K562 (cell line): Measurements from ENCODE around the gene STEEP1. TPM values are rescaled to one million over a fixed set of nuclear protein-coding genes. Genes with fewer than 3 reads are reported as not detected.

Experiments used
- BRD9 ChIP-seq: fragments of 450-650 bp; IDR thresholded peaks from 2 replicates; pipeline ENCODE4 v1.6.1; 2018; ENCODE audit warnings: low read depth; ENCODE audit not compliant: partially characterized antibody
- CCAR2 ChIP-seq: fragments of 200-400 bp; formaldehyde crosslinking; IDR thresholded peaks from 2 replicates; pipeline ENCODE4 v1.6.1; 2017; ENCODE audit warnings: mild to moderate bottlenecking, low read depth, low read length
- DMBX1 ChIP-seq: fragments of 250-450 bp; sonication (Bioruptor Pico); IDR thresholded peaks from 2 replicates; pipeline ENCODE4 v1.8.0; 2022; ENCODE audit warnings: inconsistent platforms, mild to moderate bottlenecking, moderate library complexity, borderline replicate concordance
- FOXA3 ChIP-seq, 2 experiments: fragments of 450-650 bp in 1 of 2; sonication (generic) in 1 of 2; formaldehyde crosslinking; IDR thresholded peaks in 1 of 2; conservative IDR thresholded peaks in 1 of 2; 2 replicates each; pipeline versions ENCODE4 v1.4.0 to v1.8.0; 2020 to 2022; ENCODE audit warnings: mild to moderate bottlenecking in 2 of 2, missing genetic modification reagents in 1 of 2
- GMEB1 ChIP-seq: fragments of 250-450 bp; sonication (Bioruptor Pico); IDR thresholded peaks from 2 replicates; pipeline ENCODE4 v1.4.0; 2020; ENCODE audit warnings: mild to moderate bottlenecking
- HMBOX1 ChIP-seq: sonication (generic); IDR thresholded peaks from 2 replicates; pipeline ENCODE4 v1.6.1; 2016
- JUND ChIP-seq, 2 experiments: IDR thresholded peaks; 2 replicates in 1 of 2; 3 replicates in 1 of 2; pipeline ENCODE4 v1.6.1; 2011; ENCODE audit warnings: borderline replicate concordance in 2 of 2, low read depth in 2 of 2, low read length in 2 of 2, improper control_type of control experiment in 1 of 2, missing biosample characterization in 1 of 2, missing genetic modification characterization in 1 of 2, missing genetic modification reagents in 1 of 2
- KLF6 ChIP-seq: fragments of 250-450 bp; sonication (Bioruptor Pico); IDR thresholded peaks from 2 replicates; pipeline ENCODE4 v1.4.0; 2020; ENCODE audit warnings: mild to moderate bottlenecking, moderate library complexity, borderline replicate concordance
- MIER1 ChIP-seq: fragments of 450-650 bp; IDR thresholded peaks from 2 replicates; pipeline ENCODE4 v1.6.1; 2016; ENCODE audit warnings: antibody characterized with exemption, mild to moderate bottlenecking, low read depth
- NBN ChIP-seq: fragments of 450-650 bp; IDR thresholded peaks from 2 replicates; pipeline ENCODE4 v1.6.1; 2016; ENCODE audit warnings: low read depth, mild to moderate bottlenecking
- NCOA1 ChIP-seq: fragments of 450-650 bp; IDR thresholded peaks from 2 replicates; pipeline ENCODE4 v1.6.1; 2016; ENCODE audit warnings: low read depth
- PCBP2 ChIP-seq: fragments of 200-400 bp; formaldehyde crosslinking; IDR thresholded peaks from 2 replicates; pipeline ENCODE4 v1.6.1; 2018; ENCODE audit warnings: low read length, low read depth, mild to moderate bottlenecking, moderate library complexity; ENCODE audit not compliant: poor library complexity, severe bottlenecking
- POLR2AphosphoS5 ChIP-seq: IDR thresholded peaks from 2 replicates; pipeline ENCODE4 v1.6.1; 2011; ENCODE audit warnings: mild to moderate bottlenecking, low read depth, low read length, moderate library complexity; ENCODE audit not compliant: control insufficient read depth, insufficient read depth
- RBM15 ChIP-seq: fragments of 200-400 bp; formaldehyde crosslinking; IDR thresholded peaks from 2 replicates; pipeline ENCODE4 v1.6.1; 2018; ENCODE audit warnings: mild to moderate bottlenecking, low read length, moderate library complexity; ENCODE audit not compliant: insufficient read depth
- RBM22 ChIP-seq: fragments of 200-400 bp; formaldehyde crosslinking; IDR thresholded peaks from 2 replicates; pipeline ENCODE4 v1.6.1; 2018; ENCODE audit warnings: low read length, low read depth; ENCODE audit not compliant: poor library complexity, severe bottlenecking
- SIX5 ChIP-seq, 2 experiments: IDR thresholded peaks; 2 replicates each; pipeline ENCODE4 v1.6.1; 2011; ENCODE audit warnings: low read length in 2 of 2, borderline replicate concordance in 1 of 2, low read depth in 1 of 2, mild to moderate bottlenecking in 1 of 2, moderate library complexity in 1 of 2; ENCODE audit not compliant: insufficient read depth in 1 of 2
- SMC3 ChIP-seq: conservative IDR thresholded peaks from 2 replicates; pipeline ENCODE4 v1.6.1; 2011; ENCODE audit warnings: low read depth, low read length, improper control_type of control experiment; ENCODE audit not compliant: insufficient read depth
- SP2 ChIP-seq: IDR thresholded peaks from 2 replicates; pipeline ENCODE4 v1.6.1; 2011; ENCODE audit warnings: mild to moderate bottlenecking, low read depth, low read length, moderate library complexity; ENCODE audit not compliant: poor library complexity, severe bottlenecking; ENCODE audit errors: extremely low read depth
- TAL1 ChIP-seq: fragments of 450-650 bp; IDR thresholded peaks from 2 replicates; pipeline ENCODE4 v1.6.1; 2016; ENCODE audit warnings: mild to moderate bottlenecking
- YY1 ChIP-seq, 3 experiments: IDR thresholded peaks; 2 replicates each; pipeline ENCODE4 v1.6.1; 2011; ENCODE audit warnings: low read length in 2 of 3, mild to moderate bottlenecking in 2 of 3, moderate library complexity in 2 of 3, borderline replicate concordance in 1 of 3, control low read depth in 1 of 3, low read depth in 1 of 3; ENCODE audit not compliant: insufficient read depth in 3 of 3, insufficient replicate concordance in 2 of 3, control insufficient read depth in 1 of 3, insufficient read length in 1 of 3; ENCODE audit errors: extremely low read depth in 1 of 3
- ZBTB1 ChIP-seq: sonication (generic); formaldehyde crosslinking; IDR thresholded peaks from 2 replicates; pipeline ENCODE4 v1.8.1; 2023; ENCODE audit warnings: missing genetic modification reagents, low read depth, mild to moderate bottlenecking, borderline replicate concordance
- ZNF311 ChIP-seq: fragments of 250-450 bp; sonication (Bioruptor Pico); IDR thresholded peaks from 2 replicates; pipeline ENCODE4 v1.4.0; 2020; ENCODE audit warnings: mild to moderate bottlenecking, moderate library complexity
- ZSCAN32 ChIP-seq: fragments of 450-650 bp; formaldehyde crosslinking; IDR thresholded peaks from 2 replicates; pipeline ENCODE4 v1.4.0; 2020; ENCODE audit warnings: mild to moderate bottlenecking, moderate library complexity
- polyA plus RNA-seq, 8 experiments: library from polyadenylated mRNA; depleted of rRNA in 4 of 8; stranded (reverse) in 5 of 8; unstranded in 3 of 8; fragments of >200 nt; fragmentation: Nextera tagmentation in 2 of 8; fragmentation: Illumina TruSeq in 1 of 8; extraction: Ambion mirVana in 2 of 8; extraction: Trizol in 1 of 8; gene quantifications; 2 replicates each; pipeline versions ENCODE4 v1.2.1 to v1.2.3, GENCODE V29; 2011 to 2014; ENCODE audit warnings: inconsistent platforms in 1 of 8, missing spikeins in 1 of 8
- total RNA-seq, 7 experiments: library from RNA; depleted of rRNA in 6 of 7; stranded (reverse); fragments of >200 nt in 6 of 7; fragmentation: Illumina TruSeq in 2 of 7; extraction: Trizol in 2 of 7; gene quantifications; 2 replicates each; pipeline versions ENCODE4 v1.2.1 to v1.2.3, GENCODE V29; 2011 to 2021; ENCODE audit warnings: low replicate concordance in 1 of 7

Gene STEEP1
- total and polyA plus RNA-seq, 9 of the 15 experiments (the other 6 are each of a cell fraction or from before 2014, with no cell fraction given): 15.0 to 73.7 (median 40.3) TPM

- no peak for TF ChIP-seq SMC3
- no peak for TF ChIP-seq ZNF311 (CRISPR knock-in tag)
- TF ChIP-seq KLF6 (CRISPR knock-in tag): no peak
- no peak for TF ChIP-seq HMBOX1
- no peak for TF ChIP-seq RBM15
- no peak for TF ChIP-seq NCOA1
- no peak for TF ChIP-seq SIX5 (IDR thresholded peaks at IDR 0.05; ENCODE audit: borderline replicate concordance in 1 of 2, insufficient read depth in 1 of 2, low read depth in 1 of 2, low read length in 2 of 2)
- no peak for TF ChIP-seq GMEB1 (CRISPR knock-in tag)
- no peak for TF ChIP-seq ZSCAN32
- TF ChIP-seq YY1 (IDR thresholded peaks at IDR 0.05; ENCODE audit: borderline replicate concordance in 1 of 3, control insufficient read depth in 1 of 3, extremely low read depth in 1 of 3, insufficient read depth in 3 of 3, insufficient read length in 1 of 3, insufficient replicate concordance in 2 of 3, low read depth in 1 of 3, low read length in 2 of 3): no peak
- TF ChIP-seq RBM22: no peak
- TF ChIP-seq SP2: no peak
- no peak for TF ChIP-seq NBN
- no peak for TF ChIP-seq BRD9
- no peak for TF ChIP-seq CCAR2
- no peak for TF ChIP-seq ZBTB1
- no peak for TF ChIP-seq MIER1
- no peak for TF ChIP-seq FOXA3 (CRISPR knock-in tag; conservative IDR thresholded peaks at IDR 0.05 in 1 of 2, IDR thresholded peaks at IDR 0.05 in 1 of 2)
- no peak for TF ChIP-seq DMBX1 (CRISPR knock-in tag)
- no peak for TF ChIP-seq TAL1
- TF ChIP-seq JUND (IDR thresholded peaks at IDR 0.05; ENCODE audit: borderline replicate concordance, low read depth, low read length): 0 out of 2 replicates have a peak, but pooled peaks have one; percentile 25
- no peak for TF ChIP-seq JUND (tag; IDR thresholded peaks at IDR 0.05; ENCODE audit: borderline replicate concordance, low read depth, low read length)
- TF ChIP-seq PCBP2: no peak
- TF ChIP-seq POLR2AphosphoS5: peak; percentile 88
Measured at GRCh38 chrX:119606280-119607017, 41.2 kb upstream of the STEEP1 start, which contains the start of gene NKRF (continued).
